T-cell (primary cell): ENCODE data around the gene SPATS2L. TPM values are rescaled to one million over a fixed set of nuclear protein-coding genes. Genes with fewer than 3 reads are reported as not detected.

ENCODE experiments used
- ATAC-seq, 4 experiments: fragments of 200-7000 bp in 3 of 4; fragments of 150-1000 bp in 1 of 4; cut with Tn5 transposase; replicated peaks in 1 of 4; 1 replicate in 3 of 4; 2 replicates in 1 of 4; pipeline ENCODE4 v1.10.0; 2021; ENCODE audit warnings: moderate library complexity in 3 of 4, mild to moderate bottlenecking in 2 of 4, moderate number of reproducible peaks in 1 of 4
- CTCF ChIA-PET, 2 donors: fragments of 300-600 bp; sonication (Branson Sonifier 250); formaldehyde crosslinking; loops; one replicate each; lab custom pipeline; 2022; ENCODE audit warnings: antibody characterized with exemption in 2 of 2; lab: Charles Lee
- POLR2A ChIA-PET, 2 donors: fragments of 300-600 bp; sonication (Branson Sonifier 250); formaldehyde crosslinking; loops; one replicate each; lab custom pipeline; 2022; ENCODE audit warnings: antibody characterized with exemption in 2 of 2; lab: Charles Lee
- DNase-seq, 35 experiments: peaks; one replicate each; pipeline versions ENCODE4 v3.0.0 to v3.0.0-alpha.2; 2013 to 2023
- H3K27ac ChIP-seq: one replicate; pipeline ENCODE4 v1.5.1; 2013; ENCODE audit warnings: low read length
- H3K27me3 ChIP-seq, 2 experiments: replicated peaks in 1 of 2; 1 replicate in 1 of 2; 2 replicates in 1 of 2; pipeline versions ENCODE4 v1.6.1 to v1.7.0; 2013; ENCODE audit warnings: low read length in 1 of 2, mixed read lengths in 1 of 2; ENCODE audit not compliant: control insufficient read depth in 2 of 2, insufficient read depth in 2 of 2; ENCODE audit errors: extremely low read depth in 1 of 2
- H3K36me3 ChIP-seq, 2 donors: 1 replicate in 1 of 2; 2 replicates in 1 of 2; pipeline versions ENCODE4 v1.6.1 to v1.7.0; 2013; ENCODE audit warnings: low read length in 1 of 2; ENCODE audit not compliant: control insufficient read depth in 2 of 2, insufficient read depth in 1 of 2; ENCODE audit errors: extremely low read depth in 1 of 2
- H3K4me1 ChIP-seq, 2 experiments: 1 replicate in 1 of 2; 2 replicates in 1 of 2; pipeline versions ENCODE4 v1.6.1 to v1.7.0; 2013; ENCODE audit warnings: low read length in 2 of 2, mixed read lengths in 1 of 2; ENCODE audit not compliant: insufficient read depth in 2 of 2, control insufficient read depth in 1 of 2; ENCODE audit errors: extremely low read depth in 1 of 2
- H3K4me3 ChIP-seq, 2 donors: 1 replicate in 1 of 2; 2 replicates in 1 of 2; pipeline versions ENCODE4 v1.5.1 to v1.7.0; 2013; ENCODE audit warnings: mild to moderate bottlenecking in 2 of 2, low read length in 1 of 2, moderate library complexity in 1 of 2; ENCODE audit not compliant: control insufficient read depth in 1 of 2; ENCODE audit errors: extremely low read depth in 1 of 2
- H3K9me3 ChIP-seq: 2 replicates; pipeline ENCODE4 v1.7.0; 2013
- H3K27ac Mint-ChIP-seq, 2 donors: one replicate each; pipeline ENCODE4 v1.8.0; 2020 to 2021; ENCODE audit warnings: mild to moderate bottlenecking in 2 of 2, mixed read lengths in 2 of 2
- H3K27me3 Mint-ChIP-seq, 2 donors: one replicate each; pipeline ENCODE4 v1.8.0; 2021 to 2022; ENCODE audit warnings: mixed read lengths in 2 of 2
- H3K36me3 Mint-ChIP-seq: one replicate; pipeline ENCODE4 v1.8.0; 2021; ENCODE audit warnings: mixed read lengths
- H3K4me1 Mint-ChIP-seq, 3 donors: one replicate each; pipeline ENCODE4 v1.8.0; 2020 to 2022; ENCODE audit warnings: mixed read lengths in 3 of 3, mild to moderate bottlenecking in 1 of 3
- H3K4me3 Mint-ChIP-seq, 3 donors: one replicate each; pipeline ENCODE4 v1.8.0; 2020 to 2022; ENCODE audit warnings: mild to moderate bottlenecking in 3 of 3, mixed read lengths in 3 of 3, moderate library complexity in 3 of 3
- H3K9me3 Mint-ChIP-seq, 3 donors: one replicate each; pipeline ENCODE4 v1.8.0; 2020 to 2022; ENCODE audit warnings: mixed read lengths in 3 of 3
- WGBS: methylation state at CpG from one replicate; pipeline ENCODE4 v1.1.5; 2013; ENCODE audit warnings: missing lambda C conversion rate; ENCODE audit not compliant: insufficient coverage; 5-methylcytosine and 5-hydroxymethylcytosine counted together
- total RNA-seq, 35 experiments: library from RNA in 6 of 35; stranded (reverse) in 6 of 35; fragments of 120-200 nt in 1 of 35; gene quantifications; one replicate each; pipeline versions ENCODE4 v1.2.1 to v1.2.4 and lab custom pipeline; 2013 to 2026

SPATS2L gene
- total RNA-seq, 5 donors from 2014 or later (not counting 1 experiment from before 2014, with no cell fraction given) = 5.4 to 9.3 (median 5.9) TPM

DNA sequence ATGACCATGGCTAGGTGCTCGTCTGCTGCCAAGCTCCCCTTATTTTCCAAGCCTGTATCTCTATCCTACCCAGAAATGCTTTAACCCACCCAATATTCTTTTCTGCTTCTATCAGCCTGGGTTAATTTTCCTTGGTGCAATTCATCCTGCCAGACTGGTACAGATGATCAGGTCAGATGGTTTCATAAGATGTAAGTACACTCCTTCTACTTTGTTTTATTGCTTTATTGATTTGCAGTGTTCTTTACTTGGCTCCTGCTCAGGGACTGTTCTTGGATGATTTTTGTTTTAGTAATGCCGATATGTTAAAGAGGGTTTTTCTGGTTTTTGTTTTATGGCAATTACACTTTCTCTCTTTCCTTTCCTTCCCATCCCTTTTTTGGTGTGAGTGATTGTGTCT lies 217.1 kb downstream of the SPATS2L start:
- Histone ChIP-seq H3K27me3 (peaks cover 0 to 2% of the 10 kb centered on the region in 2 experiments), H3K4me3 (no peak overlapping the region), H3K9me3 (no peaks in the 10 kb centered on the region), H3K36me3 (no peaks in the 10 kb centered on the region), H3K27ac (no peak overlapping the region), H3K4me1 (peaks cover 6 to 10% of the 10 kb centered on the region in 2 experiments)
- Mint-ChIP-seq H3K36me3 (no peaks in the 10 kb centered on the region), H3K4me1 (peaks cover 11 to 12% (median 11%) of the 10 kb centered on the region in 3 donors), H3K27me3 (no peaks in the 10 kb centered on the region), H3K9me3 (no peaks in the 10 kb centered on the region), H3K27ac (no peak overlapping the region), H3K4me3 (no peak overlapping the region)
- ATAC-seq (no peak), DNase-seq (no peak)
- POLR2A ChIA-PET = no interaction called here
- CTCF ChIA-PET = interaction anchor here in 1 of 2 donors (0.6 to 1.0 kb wide), 2 partner anchors 150 to 545 kb away, joined by 4 to 5 read pairs; no protein-coding TSS in a partner anchor
- 100% methylated on average over 1 of the region's 2 CpGs for WGBS

DNA sequence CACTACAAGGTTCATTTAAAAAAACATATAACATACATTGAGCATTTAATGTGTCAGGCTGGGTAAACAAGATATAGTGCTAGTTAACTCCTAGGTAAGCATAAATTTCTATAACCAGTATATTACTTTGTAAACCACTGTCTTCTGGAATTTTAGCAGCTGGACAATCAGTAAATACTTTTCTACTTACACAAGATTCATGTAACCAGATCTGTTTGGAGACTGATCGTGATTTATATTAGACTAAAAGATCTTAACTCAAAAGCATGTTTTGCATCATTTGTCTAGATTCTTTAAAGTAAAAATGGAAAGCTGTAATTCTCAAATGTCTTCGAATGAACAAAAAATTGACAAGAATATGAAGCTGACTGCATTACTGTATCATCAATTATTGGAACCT lies 218.6 kb downstream of the SPATS2L start:
- Mint-ChIP-seq H3K27me3 (no peaks in the 10 kb centered on the region), H3K27ac (no peak overlapping the region), H3K4me3 (peak overlapping the region in 2 of 3 donors; percentile 91 to 96), H3K4me1 (peaks cover 11 to 12% (median 11%) of the 10 kb centered on the region in 3 donors), H3K9me3 (no peaks in the 10 kb centered on the region), H3K36me3 (no peaks in the 10 kb centered on the region)
- H3K4me3 ChIP-seq = no peak overlapping the region
- CTCF ChIA-PET = interaction anchor here (0.7 to 1.6 kb wide), 5 partner anchors 11 to 614 kb away, joined by 3 to 7 read pairs (median 4); partner anchors contain the start of genes C2orf69 (in 1 of the 2) and KCTD18 (in 1 of the 2)
- POLR2A ChIA-PET = interaction anchor here (0.5 to 0.7 kb wide), 3 partner anchors 51 to 343 kb away, joined by 3 to 5 read pairs (median 4); no protein-coding TSS in a partner anchor
- peaks cover 0 to 2% of the 10 kb centered on the region in 2 experiments for H3K27me3 ChIP-seq
- no peak overlapping the region for H3K27ac ChIP-seq
- H3K9me3 ChIP-seq = no peaks in the 10 kb centered on the region
- no CpG with 5 or more reads among the region's 2 CpGs for WGBS
- ATAC-seq = no peak
- peaks cover 6 to 10% of the 10 kb centered on the region in 2 experiments for H3K4me1 ChIP-seq
- no peaks in the 10 kb centered on the region for H3K36me3 ChIP-seq
- DNase-seq = no peak

DNA sequence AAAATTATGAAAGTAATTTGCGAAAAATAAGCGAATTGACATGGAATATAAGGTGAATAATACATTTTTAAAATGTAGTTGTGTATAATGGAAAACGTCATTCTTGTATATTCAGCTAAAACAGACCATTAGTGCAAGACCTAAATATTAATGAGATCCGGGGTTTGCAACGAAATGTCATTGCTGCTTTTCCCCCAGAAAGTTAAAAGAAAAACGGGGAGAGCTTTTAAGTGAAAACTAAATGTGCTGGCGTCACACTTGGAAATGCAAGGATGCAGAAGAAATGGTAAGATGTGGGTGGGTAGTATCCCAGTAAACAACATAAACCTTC lies 219.0 kb downstream of the SPATS2L start:
- DNase-seq (no peak), ATAC-seq (no peak)
- Mint-ChIP-seq H3K27me3 (no peaks in the 10 kb centered on the region), H3K36me3 (no peaks in the 10 kb centered on the region), H3K27ac (peak overlapping the region; percentile 56 to 87), H3K9me3 (no peaks in the 10 kb centered on the region), H3K4me3 (peak overlapping the region; percentile 91 to 96 (median 94)), H3K4me1 (peaks cover 11 to 12% (median 11%) of the 10 kb centered on the region in 3 donors)
- POLR2A ChIA-PET = interaction anchor here (0.6 to 0.7 kb wide), 3 partner anchors 51 to 600 kb away, joined by 3 to 4 read pairs (median 3); no protein-coding TSS in a partner anchor
- CTCF ChIA-PET = interaction anchor here (0.9 to 1.6 kb wide), 6 partner anchors 10 to 614 kb away, joined by 3 to 7 read pairs (median 4); partner anchors contain the start of genes C2orf69 (in 1 of the 2) and KCTD18 (in 1 of the 2)
- Histone ChIP-seq H3K4me3 (peak overlapping the region; percentile 91 to 93), H3K4me1 (peaks cover 6 to 10% of the 10 kb centered on the region in 2 experiments), H3K9me3 (no peaks in the 10 kb centered on the region), H3K36me3 (no peaks in the 10 kb centered on the region), H3K27ac (peak overlapping the region; percentile 50), H3K27me3 (peaks cover 0 to 2% of the 10 kb centered on the region in 2 experiments)
- WGBS = 10% methylated on average over 2 of the region's 7 CpGs

DNA sequence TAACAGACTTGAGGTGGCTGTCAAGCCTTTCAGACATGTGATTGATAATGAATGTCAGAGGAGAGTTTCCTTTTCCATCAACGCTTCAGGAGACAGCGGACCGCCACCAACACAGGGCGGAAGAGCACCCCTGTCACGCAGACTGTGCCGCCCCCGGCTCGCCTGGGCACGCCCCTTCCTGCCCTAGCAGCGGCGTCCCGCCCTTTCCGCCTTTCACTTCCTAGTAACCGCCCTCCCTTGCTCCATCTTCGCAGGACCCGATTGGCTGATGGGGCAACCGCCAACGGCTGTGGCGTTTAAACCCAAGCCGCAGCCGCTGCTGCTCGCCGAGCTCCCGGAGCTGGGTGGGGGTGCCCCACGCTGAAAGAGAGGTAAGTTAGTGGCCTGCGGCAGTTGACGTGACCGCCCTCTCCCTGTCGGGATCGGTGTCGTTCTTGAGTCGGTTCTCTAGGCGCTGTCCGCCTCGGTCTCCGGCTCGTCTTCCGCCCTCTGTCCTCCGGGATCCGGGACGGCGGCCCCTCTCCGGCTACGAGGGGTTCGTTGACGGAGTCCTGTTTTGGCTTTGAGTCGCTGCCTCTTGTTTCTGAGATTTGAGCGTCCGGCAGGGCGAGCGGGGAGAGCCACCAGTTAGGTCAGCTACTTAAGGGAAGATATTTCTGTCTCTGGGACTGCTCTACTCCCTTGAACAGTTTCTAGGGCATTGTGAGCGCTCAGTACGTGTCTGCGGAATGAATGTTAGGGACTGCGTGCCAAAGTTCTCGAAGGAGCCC lies 219.6 kb downstream of the SPATS2L start, which contains the start of gene SGO2:
Gene SGO2 (plus strand): TSS at position 326 of the 770 bp plus-strand sequence. CDS start 6,769 bp downstream, outside the sequence.
- Histone ChIP-seq H3K36me3 (no peaks in the 10 kb centered on the region), H3K9me3 (no peaks in the 10 kb centered on the region), H3K4me1 (peaks cover 6 to 10% of the 10 kb centered on the region in 2 experiments), H3K4me3 (peak within 1 kb of the TSS; percentile 91 to 93), H3K27ac (peak within 1 kb of the TSS; percentile 52), H3K27me3 (peaks cover 0 to 2% of the 10 kb centered on the region in 2 experiments)
- Mint-ChIP-seq H3K27ac (peak within 1 kb of the TSS; percentile 56 to 87), H3K4me1 (peaks cover 11 to 12% (median 11%) of the 10 kb centered on the region in 3 donors), H3K27me3 (no peaks in the 10 kb centered on the region), H3K9me3 (no peaks in the 10 kb centered on the region), H3K4me3 (peak within 1 kb of the TSS; percentile 91 to 96 (median 94)), H3K36me3 (no peaks in the 10 kb centered on the region)
- under 1% methylated on average over 49 of the region's 56 CpGs for WGBS
- ChIA-PET POLR2A (interaction anchor here (0.6 kb wide), 3 partner anchors 572 to 671 kb away, joined by 3 to 4 read pairs (median 3); no protein-coding TSS in a partner anchor), CTCF (interaction anchor here (0.7 to 1.6 kb wide), 9 partner anchors 9 to 615 kb away, joined by 3 to 7 read pairs (median 4); partner anchors contain the start of genes KCTD18 (in 2 of the 2) and C2orf69 (in 1 of the 2))
- peak; percentile 87 to 97 (median 95) for DNase-seq
- ATAC-seq = peak; percentile 100

DNA sequence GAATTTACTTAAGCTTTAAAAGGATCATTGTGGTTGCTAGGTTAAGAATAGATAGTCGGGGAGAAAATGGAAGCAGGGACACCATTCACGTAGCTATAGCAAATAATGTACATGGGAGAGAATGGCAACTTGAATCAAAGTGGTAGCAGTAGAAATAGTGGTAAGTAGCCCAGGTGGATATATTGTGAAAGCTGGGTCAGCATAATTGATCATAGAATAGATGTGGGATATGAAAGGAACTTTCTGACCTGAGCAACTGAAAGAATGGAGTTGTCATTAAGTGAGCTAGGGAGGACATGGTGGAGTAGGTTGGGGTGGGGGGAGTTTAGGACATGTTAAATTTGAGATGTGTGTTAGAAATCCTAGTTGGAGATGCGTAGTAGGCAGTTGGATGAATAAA lies 221.7 kb downstream of the SPATS2L start:
- Histone ChIP-seq H3K9me3 (no peaks in the 10 kb centered on the region), H3K27ac (no peak overlapping the region), H3K36me3 (no peaks in the 10 kb centered on the region), H3K27me3 (no peaks in the 10 kb centered on the region), H3K4me3 (no peak overlapping the region), H3K4me1 (peaks cover 6 to 10% of the 10 kb centered on the region in 2 experiments)
- no peaks in the 10 kb centered on the region for H3K9me3 Mint-ChIP-seq
- no peaks in the 10 kb centered on the region for H3K27me3 Mint-ChIP-seq
- no peak overlapping the region for H3K27ac Mint-ChIP-seq
- ChIA-PET CTCF (no interaction called here), POLR2A (no interaction called here)
- H3K4me3 Mint-ChIP-seq = no peak overlapping the region
- no peak for DNase-seq
- no peak for ATAC-seq
- no peaks in the 10 kb centered on the region for H3K36me3 Mint-ChIP-seq
- WGBS = 100% methylated on average over 3 of the region's 3 CpGs
- H3K4me1 Mint-ChIP-seq = peaks cover 11 to 12% (median 11%) of the 10 kb centered on the region in 3 donors
